Lung microvascular endothelial cell (primary cell): Measurements from ENCODE around the gene NLGN4X. TPM values are rescaled to one million over a fixed set of nuclear protein-coding genes. Genes with fewer than 3 reads are reported as not detected.

Source experiments
- DNase-seq, 2 donors: peaks; one replicate each; pipeline versions ENCODE4 v3.0.0 to v3.0.0-alpha.2; 2010; ENCODE audit warnings: low read depth in 2 of 2
- total RNA-seq: library from RNA; depleted of rRNA; stranded (reverse); fragments of >200 nt; gene quantifications from 2 replicates; pipeline ENCODE4 v1.2.1, GENCODE V29; 2014

The NLGN4X gene
- total RNA-seq: 0.22 and 0.40 TPM in 2 replicates

GRCh38 chrX:6228720-6229119, at the start of gene NLGN4X:
Gene NLGN4X (minus strand): TSS chrX:6228867. CDS start chrX:6151466, 77,401 bp downstream.
- no peak for DNase-seq

GRCh38 chrX:6266041-6266440, 37.4 kb upstream of the NLGN4X start:
- DNase-seq: no peak

DNA sequence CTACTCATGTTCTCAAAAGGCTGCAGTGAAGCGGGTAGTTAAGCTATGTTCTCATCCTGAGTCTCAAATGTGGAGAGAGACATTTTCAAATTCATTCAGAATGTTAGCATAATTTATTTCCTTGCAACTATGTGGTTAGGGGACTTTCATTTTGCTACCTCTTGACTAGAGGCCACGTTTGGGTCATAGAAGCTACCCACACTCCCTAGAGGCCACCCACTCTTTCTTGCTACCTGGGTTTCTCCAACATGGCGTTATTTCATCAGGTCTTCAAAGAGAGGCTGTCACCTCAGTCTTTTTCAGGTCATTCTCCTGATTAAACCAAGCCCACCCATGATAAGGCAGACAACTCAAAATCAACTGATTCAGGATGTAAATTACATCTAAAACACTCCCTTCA, 34.3 kb upstream of the NLGN4X start:
- no peak for DNase-seq

DNA sequence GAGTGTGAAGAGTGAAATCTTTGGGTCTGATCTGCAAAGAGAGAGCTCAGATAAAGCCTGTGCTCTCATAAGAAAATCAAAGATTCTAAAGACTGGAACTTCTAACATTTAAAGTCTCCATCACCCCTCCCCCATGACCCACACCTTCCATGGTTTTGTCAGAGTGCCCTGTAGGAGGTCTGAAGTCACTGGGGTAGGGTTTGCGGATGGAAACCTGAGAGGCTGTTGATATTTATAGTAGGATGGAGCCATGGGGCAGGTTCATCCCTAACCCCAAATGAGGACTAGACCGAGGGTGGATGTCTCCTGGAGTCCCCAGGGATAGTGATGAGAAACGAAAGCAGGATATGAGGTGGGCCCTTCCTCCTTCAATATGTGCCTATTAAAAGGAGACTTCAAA, 28.4 kb upstream of the NLGN4X start:
- no peak for DNase-seq

- no peak for DNase-seq
Observed at GRCh38 chrX:6244666-6245065, 16.0 kb upstream of the NLGN4X start.

DNA sequence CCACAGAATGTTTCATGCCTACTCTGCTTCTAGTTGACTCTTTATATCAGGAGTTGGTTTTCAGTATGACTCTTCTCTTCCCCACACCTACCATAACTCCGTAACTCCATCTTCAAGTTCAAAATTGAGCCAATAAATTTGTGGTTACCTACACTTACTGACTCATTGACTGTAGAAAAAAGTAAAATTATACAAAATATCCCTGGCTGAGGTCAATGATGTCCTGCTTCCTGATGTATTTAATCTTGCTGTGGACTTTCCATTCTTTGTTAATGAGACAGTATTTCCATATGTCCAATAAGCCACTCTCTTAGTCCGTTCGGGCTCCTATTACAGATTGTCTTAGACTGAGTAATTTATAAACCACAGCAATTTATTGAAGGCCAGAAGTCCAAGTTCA, 9.9 kb upstream of the NLGN4X start:
- DNase-seq: no peak

DNA sequence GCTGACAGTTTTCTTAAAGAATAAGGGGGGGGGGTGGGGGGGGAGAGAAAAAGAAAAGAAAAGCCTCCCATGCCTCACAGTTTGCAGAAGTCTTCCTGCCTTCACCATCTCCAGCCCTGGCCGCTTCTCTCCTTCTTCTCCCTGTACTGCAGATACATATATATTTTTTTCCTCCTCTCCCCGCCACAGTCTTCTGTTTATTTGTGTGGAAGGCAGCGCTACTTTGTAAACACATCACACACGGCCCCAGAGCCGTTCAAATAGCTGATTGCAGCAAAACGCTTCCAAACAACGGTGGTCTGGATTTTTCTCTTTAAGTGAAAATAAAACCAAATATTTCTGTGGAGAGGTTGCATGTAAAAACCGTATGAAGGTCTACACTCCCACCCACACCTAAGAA, 732 bp downstream of the NLGN4X start:
- DNase-seq: no peak

DNA sequence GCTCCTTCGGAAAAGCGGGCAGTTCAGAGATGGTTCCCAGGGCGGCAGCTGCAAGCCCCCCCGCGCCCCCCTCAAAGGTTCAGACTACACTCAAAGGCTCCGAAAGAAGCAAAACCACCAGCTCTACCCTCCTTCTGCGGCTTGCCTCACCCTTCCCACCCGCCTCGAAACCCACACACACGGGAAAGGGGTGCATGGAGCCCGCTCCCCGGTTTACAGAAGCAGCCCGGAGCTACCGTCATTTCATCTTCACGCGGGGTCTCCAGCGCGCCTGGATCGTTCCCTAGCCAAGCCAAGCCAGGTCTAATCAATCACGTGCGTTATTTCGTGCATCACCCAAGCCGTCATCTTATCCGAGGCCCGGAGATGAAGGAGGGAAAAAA, 1.2 kb downstream of the NLGN4X start:
- no peak for DNase-seq

- no peak for DNase-seq
Observed at GRCh38 chrX:6226596-6227452, 1.8 kb downstream of the NLGN4X start.

- no peak for DNase-seq
Observed at GRCh38 chrX:6225911-6226595, 2.6 kb downstream of the NLGN4X start.

- no peak for DNase-seq
Observed at GRCh38 chrX:6225288-6225910, 3.3 kb downstream of the NLGN4X start.

DNA sequence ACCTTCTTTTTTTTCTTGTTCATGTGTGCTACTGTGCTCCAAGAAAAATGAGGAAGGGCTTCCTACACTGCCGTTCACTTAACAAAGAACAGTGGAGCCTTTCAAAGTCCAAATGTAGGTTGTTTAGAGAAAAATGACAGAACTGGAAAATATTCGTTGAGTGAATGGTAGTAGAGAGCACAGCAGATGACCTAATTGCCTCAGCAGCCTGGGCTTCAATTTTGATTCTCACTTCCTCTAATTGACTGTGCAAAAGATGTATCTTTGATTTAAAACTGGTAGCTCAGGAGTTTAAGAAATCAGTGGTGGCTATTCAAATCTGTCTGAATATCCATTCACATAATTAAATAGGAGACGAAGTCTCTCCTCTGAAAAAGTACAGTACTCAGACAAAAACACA, 5.2 kb downstream of the NLGN4X start:
- DNase-seq: no peak

- DNase-seq: no peak
Observed at GRCh38 chrX:6210230-6210629, 18.4 kb downstream of the NLGN4X start.

- no peak for DNase-seq
Observed at GRCh38 chrX:6203462-6204215, 25.0 kb downstream of the NLGN4X start.

DNA sequence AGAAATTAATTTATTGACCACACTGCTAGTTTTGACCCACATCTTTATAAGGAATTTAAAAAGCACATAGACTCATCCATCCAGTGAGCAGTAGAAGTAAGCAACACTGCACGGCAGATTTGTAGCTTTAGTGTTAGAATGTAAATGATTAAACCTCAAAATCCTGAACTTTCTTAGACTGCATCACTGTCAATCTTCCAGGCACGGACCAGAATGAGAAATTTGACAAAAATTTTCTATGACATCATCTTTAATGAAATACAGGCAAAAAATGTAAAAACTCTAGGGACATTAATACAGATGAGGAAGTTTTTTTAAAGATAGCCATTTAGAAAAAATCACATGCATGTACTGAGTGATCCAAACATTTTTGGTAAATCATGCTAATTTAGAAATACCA, 29.2 kb downstream of the NLGN4X start:
- no peak for DNase-seq

- no peak for DNase-seq
Observed at GRCh38 chrX:6187256-6187655, 41.4 kb downstream of the NLGN4X start.

DNA sequence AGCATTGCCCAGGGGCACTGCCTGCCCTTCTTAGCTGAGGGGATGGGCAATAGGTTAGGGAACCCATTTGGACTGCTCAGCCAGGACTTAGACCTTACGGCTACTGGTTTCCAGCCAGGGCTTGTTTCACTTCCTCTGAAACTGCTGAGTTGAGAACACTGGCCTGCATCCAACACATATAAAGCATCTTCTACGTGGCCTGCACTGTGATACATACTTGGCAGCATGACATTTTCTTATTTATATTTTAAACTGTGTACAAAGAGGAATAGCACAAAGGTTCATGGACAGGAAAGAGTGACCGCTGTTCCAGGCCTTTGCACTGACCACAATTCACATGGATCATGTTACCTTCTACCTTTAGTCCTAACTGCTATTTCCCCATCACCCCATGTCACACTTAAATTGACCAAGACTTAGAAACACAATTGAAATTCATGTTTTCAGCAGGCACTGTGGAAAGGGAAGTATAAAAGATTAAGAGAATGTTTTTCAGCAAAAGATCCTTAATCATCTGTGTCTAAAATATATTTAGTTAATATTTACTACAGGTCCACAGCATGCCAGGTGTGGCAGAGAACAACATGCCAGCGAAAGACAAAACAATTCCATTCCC, 43.7 kb downstream of the NLGN4X start:
- peak in 1 of 2 donors; percentile 1 for DNase-seq

DNA sequence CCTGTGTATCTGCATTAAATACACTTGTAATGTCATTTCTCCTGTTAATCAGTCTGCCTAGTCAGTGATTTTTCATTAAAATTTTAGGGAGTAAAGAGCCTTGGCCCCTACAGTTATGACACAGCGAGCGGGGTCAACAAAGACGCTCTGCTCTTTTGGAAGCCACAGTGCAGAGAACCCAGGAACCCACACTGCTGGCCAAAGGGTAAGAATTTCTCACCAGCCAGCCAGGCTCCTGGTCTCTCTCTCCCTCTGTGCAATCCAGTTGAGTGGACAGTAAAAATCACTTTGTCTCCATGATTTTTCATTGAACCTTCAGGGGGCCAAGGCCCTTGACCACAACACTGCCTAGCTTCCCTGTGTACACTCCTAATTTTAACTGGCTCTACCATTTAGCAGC, 52.8 kb downstream of the NLGN4X start:
- no peak for DNase-seq

GRCh38 chrX:6170424-6170823, 58.2 kb downstream of the NLGN4X start:
- no peak for DNase-seq

- no peak for DNase-seq
Observed at GRCh38 chrX:6169407-6169806, 59.3 kb downstream of the NLGN4X start.

DNA sequence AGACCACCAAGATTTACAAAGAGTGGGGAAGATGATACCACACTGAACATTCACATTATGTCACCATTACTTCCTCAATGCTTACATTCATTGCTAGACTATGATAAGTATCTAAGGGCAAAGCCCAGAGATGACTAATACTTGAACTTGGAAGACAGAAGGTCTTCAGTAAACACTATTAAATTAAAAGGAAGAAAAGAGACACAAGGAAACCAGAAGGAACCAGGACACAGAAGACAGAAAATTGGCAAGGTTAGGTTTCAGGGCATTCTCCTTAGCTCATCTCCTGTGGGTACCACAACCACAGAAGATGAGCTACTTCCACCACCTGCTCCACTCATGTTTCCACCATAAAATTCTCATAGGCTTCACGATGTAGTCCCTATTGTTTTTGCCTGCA, 64.9 kb downstream of the NLGN4X start:
- DNase-seq: no peak
